ENCODE results near the gene NELFB.
"Not testable (repeated sequence)": the region's sequence is repeated elsewhere in the genome, so short reads cannot be mapped to it uniquely, and the experiment has no call there.

DNA sequence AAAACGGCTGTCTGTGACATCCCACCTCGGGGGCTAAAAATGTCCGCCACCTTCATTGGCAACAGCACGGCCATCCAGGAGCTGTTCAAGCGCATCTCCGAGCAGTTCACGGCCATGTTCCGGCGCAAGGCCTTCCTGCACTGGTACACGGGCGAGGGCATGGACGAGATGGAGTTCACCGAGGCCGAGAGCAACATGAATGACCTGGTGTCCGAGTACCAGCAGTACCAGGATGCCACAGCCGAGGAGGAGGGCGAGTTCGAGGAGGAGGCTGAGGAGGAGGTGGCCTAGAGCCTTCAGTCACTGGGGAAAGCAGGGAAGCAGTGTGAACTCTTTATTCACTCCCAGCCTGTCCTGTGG is 11.9 kb upstream of the NELFB start:
- TF ChIP-seq, protein P1, sequence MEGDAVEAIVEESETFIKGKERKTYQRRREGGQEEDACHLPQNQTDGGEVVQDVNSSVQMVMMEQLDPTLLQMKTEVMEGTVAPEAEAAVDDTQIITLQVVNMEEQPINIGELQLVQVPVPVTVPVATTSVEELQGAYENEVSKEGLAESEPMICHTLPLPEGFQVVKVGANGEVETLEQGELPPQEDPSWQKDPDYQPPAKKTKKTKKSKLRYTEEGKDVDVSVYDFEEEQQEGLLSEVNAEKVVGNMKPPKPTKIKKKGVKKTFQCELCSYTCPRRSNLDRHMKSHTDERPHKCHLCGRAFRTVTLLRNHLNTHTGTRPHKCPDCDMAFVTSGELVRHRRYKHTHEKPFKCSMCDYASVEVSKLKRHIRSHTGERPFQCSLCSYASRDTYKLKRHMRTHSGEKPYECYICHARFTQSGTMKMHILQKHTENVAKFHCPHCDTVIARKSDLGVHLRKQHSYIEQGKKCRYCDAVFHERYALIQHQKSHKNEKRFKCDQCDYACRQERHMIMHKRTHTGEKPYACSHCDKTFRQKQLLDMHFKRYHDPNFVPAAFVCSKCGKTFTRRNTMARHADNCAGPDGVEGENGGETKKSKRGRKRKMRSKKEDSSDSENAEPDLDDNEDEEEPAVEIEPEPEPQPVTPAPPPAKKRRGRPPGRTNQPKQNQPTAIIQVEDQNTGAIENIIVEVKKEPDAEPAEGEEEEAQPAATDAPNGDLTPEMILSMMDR (IDR thresholded peaks at IDR 0.05; ENCODE audit: poor library complexity, severe bottlenecking), result not testable (repeated sequence)
- TF ChIP-seq EZH2 (IDR thresholded peaks at IDR 0.05; ENCODE audit: borderline replicate concordance, insufficient read depth, low read length, poor library complexity, severe bottlenecking); POLR2AphosphoS5 (IDR thresholded peaks at IDR 0.05); RAD21 (conservative IDR thresholded peaks at IDR 0.05): not testable (repeated sequence)
